Measurements from ENCODE around the gene KCNH2.

- TF ChIP-seq, protein P1, sequence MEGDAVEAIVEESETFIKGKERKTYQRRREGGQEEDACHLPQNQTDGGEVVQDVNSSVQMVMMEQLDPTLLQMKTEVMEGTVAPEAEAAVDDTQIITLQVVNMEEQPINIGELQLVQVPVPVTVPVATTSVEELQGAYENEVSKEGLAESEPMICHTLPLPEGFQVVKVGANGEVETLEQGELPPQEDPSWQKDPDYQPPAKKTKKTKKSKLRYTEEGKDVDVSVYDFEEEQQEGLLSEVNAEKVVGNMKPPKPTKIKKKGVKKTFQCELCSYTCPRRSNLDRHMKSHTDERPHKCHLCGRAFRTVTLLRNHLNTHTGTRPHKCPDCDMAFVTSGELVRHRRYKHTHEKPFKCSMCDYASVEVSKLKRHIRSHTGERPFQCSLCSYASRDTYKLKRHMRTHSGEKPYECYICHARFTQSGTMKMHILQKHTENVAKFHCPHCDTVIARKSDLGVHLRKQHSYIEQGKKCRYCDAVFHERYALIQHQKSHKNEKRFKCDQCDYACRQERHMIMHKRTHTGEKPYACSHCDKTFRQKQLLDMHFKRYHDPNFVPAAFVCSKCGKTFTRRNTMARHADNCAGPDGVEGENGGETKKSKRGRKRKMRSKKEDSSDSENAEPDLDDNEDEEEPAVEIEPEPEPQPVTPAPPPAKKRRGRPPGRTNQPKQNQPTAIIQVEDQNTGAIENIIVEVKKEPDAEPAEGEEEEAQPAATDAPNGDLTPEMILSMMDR (IDR thresholded peaks at IDR 0.05), result no peak
- no peak for TF ChIP-seq ZFX (IDR thresholded peaks at IDR 0.05; ENCODE audit: borderline replicate concordance)
Measured at GRCh38 chr7:151001546-151001945, 23.4 kb upstream of the KCNH2 start.
